T-helper 1 cell treated with Interleukin-12 subunit alpha and Interleukin-12 subunit beta and Interleukin-4 antibody, amounts not matched to agents 30 μg/mL and 1 μg/mL, for 36 hours (primary cell): ENCODE results near the gene TIMD4.
"Not testable (repeated sequence)": the region's sequence is repeated elsewhere in the genome, so short reads cannot be mapped to it uniquely, and the experiment has no call there.

Experiments used
- H3K27ac Mint-ChIP-seq: one replicate; pipeline ENCODE4 v1.8.0; 2021; ENCODE audit warnings: mild to moderate bottlenecking, mixed read lengths
- H3K27me3 Mint-ChIP-seq: one replicate; pipeline ENCODE4 v1.8.0; 2021; ENCODE audit warnings: low read depth, mixed read lengths
- H3K36me3 Mint-ChIP-seq: one replicate; pipeline ENCODE4 v1.8.0; 2021; ENCODE audit warnings: low read depth, mixed read lengths
- H3K4me1 Mint-ChIP-seq: one replicate; pipeline ENCODE4 v1.8.0; 2021; ENCODE audit warnings: low read depth, mixed read lengths
- H3K4me3 Mint-ChIP-seq: one replicate; pipeline ENCODE4 v1.8.0; 2021; ENCODE audit warnings: mild to moderate bottlenecking, moderate library complexity, mixed read lengths
- H3K9me3 Mint-ChIP-seq: one replicate; pipeline ENCODE4 v1.8.0; 2021; ENCODE audit warnings: mixed read lengths

TIMD4 gene

DNA sequence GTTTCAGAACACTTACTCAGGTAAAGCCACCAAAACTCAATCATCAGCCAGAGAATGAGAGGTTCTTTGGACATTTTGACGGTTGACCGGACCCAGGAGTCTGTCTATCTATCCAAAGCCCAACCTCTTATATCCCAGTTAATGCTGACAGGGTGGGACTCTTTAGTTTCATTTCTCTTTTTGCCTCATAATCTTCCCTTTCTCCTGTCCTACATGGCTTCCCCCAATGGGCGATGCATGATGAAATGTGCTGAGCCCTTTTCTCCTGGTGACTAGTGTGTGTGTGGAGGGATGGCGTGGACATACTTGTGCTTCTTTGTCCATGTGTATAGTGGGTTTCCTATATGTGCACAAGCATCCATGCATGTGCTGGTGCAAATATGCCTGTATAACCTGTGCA is at the start of gene TIMD4:
TIMD4 (minus strand) TSS at position 102 of the 400 bp plus-strand sequence; CDS start at position 74, 28 bp downstream.
- H3K9me3 Mint-ChIP-seq, result peaks cover 6% of the 10 kb centered on the region
- H3K36me3 Mint-ChIP-seq, result peaks cover 14% of the 10 kb centered on the region
- no peaks in the 10 kb centered on the region for H3K27me3 Mint-ChIP-seq
- H3K27ac Mint-ChIP-seq, result no peak within 1 kb of the TSS
- peaks cover 10% of the 10 kb centered on the region for H3K4me1 Mint-ChIP-seq
- no peak within 1 kb of the TSS for H3K4me3 Mint-ChIP-seq

GRCh38 chr5:157006262-157006661 is 43.2 kb upstream of the TIMD4 start:
- H3K4me1 Mint-ChIP-seq, result peaks cover 20% of the 10 kb centered on the region
- no peak overlapping the region for H3K27ac Mint-ChIP-seq
- H3K4me3 Mint-ChIP-seq, result no peak overlapping the region
- H3K27me3 Mint-ChIP-seq, result no peaks in the 10 kb centered on the region
- peaks cover 46% of the 10 kb centered on the region for H3K9me3 Mint-ChIP-seq
- peaks cover 32% of the 10 kb centered on the region for H3K36me3 Mint-ChIP-seq

DNA sequence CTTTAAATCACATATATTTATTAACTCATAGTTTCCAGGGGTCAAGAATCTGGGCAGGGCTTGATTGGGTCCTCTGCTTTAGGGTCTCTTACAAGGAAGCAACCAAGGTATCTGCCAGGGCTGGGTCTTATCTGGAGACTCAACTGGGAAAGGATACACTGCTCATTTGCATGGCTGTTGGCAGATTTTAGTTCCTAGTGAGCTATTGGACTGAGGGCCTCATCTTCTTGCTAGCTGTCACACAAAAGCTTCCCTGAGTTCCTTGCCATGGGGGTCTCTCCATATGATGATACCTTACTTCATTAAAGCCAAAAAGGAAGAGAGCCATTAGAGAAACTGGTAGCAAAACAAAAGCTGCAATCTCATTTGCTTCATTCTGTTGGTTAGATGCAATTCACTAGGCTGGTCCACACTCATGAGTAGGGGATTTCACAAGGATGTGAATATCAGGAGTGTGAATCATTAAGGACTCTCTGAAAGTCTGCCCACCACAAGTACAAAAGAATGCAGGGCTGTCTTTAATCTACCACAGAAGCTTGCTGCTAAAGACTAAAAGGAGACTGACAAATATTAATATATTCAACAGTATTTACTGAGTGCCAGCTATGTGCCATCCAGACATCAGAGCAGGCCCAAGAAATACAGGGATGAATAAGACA is 42.0 kb upstream of the TIMD4 start:
- H3K27ac Mint-ChIP-seq, result peak overlapping the region; percentile 38
- H3K9me3 Mint-ChIP-seq, result peaks cover 52% of the 10 kb centered on the region

GRCh38 chr5:156991714-156992113 is 28.7 kb upstream of the TIMD4 start:
- no peaks in the 10 kb centered on the region for H3K27me3 Mint-ChIP-seq
- peak overlapping the region; percentile 11 for H3K27ac Mint-ChIP-seq
- no peak overlapping the region for H3K4me3 Mint-ChIP-seq
- H3K9me3 Mint-ChIP-seq, result peaks cover 27% of the 10 kb centered on the region
- peaks cover 17% of the 10 kb centered on the region for H3K36me3 Mint-ChIP-seq
- H3K4me1 Mint-ChIP-seq, result peaks cover 5% of the 10 kb centered on the region

More for the DNA sequence above, 42.0 kb upstream of the TIMD4 start:
- peaks cover 20% of the 10 kb centered on the region for H3K4me1 Mint-ChIP-seq
- no peaks in the 10 kb centered on the region for H3K27me3 Mint-ChIP-seq
- no peak overlapping the region for H3K4me3 Mint-ChIP-seq
- peaks cover 39% of the 10 kb centered on the region for H3K36me3 Mint-ChIP-seq

DNA sequence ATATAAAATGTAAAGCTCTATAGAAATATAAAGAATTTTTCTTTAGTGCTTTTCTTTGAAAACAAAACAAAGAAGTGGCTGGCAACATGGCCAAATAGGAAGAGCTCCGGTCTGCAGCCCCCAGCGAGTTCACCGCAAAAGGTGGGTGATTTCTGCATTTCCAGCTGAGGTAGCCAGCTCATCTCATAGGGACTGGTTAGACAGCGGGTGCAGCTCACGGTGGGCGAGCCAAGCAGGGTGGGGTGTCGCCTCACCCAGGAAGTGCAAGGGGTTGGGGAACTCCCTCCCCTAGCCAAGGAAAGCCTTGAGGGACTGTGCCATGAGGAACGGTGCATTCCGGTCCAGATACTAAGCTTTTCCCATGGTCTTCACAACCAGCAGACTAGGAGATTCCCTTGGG is 21.0 kb upstream of the TIMD4 start:
- H3K27ac Mint-ChIP-seq, result no peak overlapping the region
- H3K27me3 Mint-ChIP-seq, result no peaks in the 10 kb centered on the region
- peaks cover 25% of the 10 kb centered on the region for H3K9me3 Mint-ChIP-seq
- peaks cover 23% of the 10 kb centered on the region for H3K36me3 Mint-ChIP-seq
- H3K4me1 Mint-ChIP-seq, result peaks cover 5% of the 10 kb centered on the region
- no peak overlapping the region for H3K4me3 Mint-ChIP-seq

- peaks cover 21% of the 10 kb centered on the region for H3K36me3 Mint-ChIP-seq
- H3K9me3 Mint-ChIP-seq, result peaks cover 7% of the 10 kb centered on the region
- H3K4me3 Mint-ChIP-seq, result no peak overlapping the region
These were observed 18.5 kb upstream of the TIMD4 start for GRCh38 chr5:156981481-156981880.

DNA sequence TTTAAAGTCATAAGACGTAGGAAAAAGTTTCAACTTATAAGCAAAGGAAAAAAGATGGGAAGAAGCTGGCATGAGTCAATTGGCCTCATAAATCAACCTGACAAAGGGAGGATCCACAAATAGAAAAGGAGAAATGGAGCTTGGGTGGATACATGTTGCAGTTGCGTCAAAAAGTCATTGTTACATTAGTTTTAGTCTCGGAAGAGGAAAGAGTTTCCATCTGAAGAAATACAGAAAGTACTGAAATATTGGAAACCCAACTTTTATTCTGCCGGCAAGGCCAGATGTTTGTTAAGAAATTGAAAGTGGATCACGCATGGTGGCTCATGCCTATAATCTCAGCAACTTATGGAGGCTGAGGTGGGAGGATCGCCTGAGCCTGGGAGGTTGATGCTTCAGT is 11.3 kb upstream of the TIMD4 start:
- Mint-ChIP-seq H3K9me3 (peaks cover 14% of the 10 kb centered on the region), H3K36me3 (peaks cover 25% of the 10 kb centered on the region), H3K4me3 (no peak overlapping the region), H3K27me3 (no peaks in the 10 kb centered on the region), H3K4me1 (peaks cover 13% of the 10 kb centered on the region), H3K27ac (no peak overlapping the region)

More at GRCh38 chr5:156981481-156981880, 18.5 kb upstream of the TIMD4 start:
- Mint-ChIP-seq H3K27ac (no peak overlapping the region), H3K4me1 (peaks cover 7% of the 10 kb centered on the region), H3K27me3 (no peaks in the 10 kb centered on the region)

DNA sequence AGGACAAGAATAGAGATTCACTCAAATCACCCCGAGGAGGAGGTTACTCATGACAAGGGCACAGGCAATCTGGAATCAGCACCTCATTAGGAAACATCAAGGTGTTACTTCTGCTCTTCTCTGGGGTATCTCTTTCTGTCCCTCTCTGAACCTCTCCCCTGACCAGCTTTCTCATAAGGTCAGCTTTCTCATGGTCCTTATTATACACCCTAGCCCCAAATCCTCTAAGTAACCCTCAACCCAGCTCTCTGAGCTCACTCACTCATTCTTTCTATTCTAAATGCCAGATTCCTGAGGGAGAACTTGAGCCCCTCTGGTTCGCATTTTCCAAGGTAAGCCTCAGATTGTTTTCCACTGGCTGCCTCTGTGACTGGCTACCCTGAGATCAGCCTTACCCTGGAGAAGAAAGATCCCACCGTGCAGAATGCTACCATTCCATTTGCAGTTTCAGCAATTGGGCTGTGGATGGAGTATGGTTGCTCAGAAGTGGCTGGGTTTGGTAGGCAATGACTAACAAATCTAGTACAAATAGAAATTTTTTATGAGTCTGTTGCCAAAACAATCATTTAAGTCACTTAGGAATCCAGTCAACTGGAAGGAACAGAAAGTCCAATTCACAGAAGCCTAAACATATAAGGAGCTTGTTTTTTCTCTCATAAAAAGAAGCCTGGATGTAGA is 9.0 kb upstream of the TIMD4 start:
- Mint-ChIP-seq H3K4me3 (no peak overlapping the region), H3K27me3 (no peaks in the 10 kb centered on the region), H3K4me1 (peaks cover 8% of the 10 kb centered on the region), H3K36me3 (peaks cover 16% of the 10 kb centered on the region), H3K27ac (no peak overlapping the region), H3K9me3 (peaks cover 14% of the 10 kb centered on the region)

GRCh38 chr5:156971415-156971814 is 8.4 kb upstream of the TIMD4 start:
- no peak overlapping the region for H3K27ac Mint-ChIP-seq
- H3K4me1 Mint-ChIP-seq, result peaks cover 6% of the 10 kb centered on the region

GRCh38 chr5:156967386-156967785 is 4.4 kb upstream of the TIMD4 start:
- H3K27me3 Mint-ChIP-seq, H3K9me3 Mint-ChIP-seq, H3K27ac Mint-ChIP-seq, H3K4me3 Mint-ChIP-seq: not testable (repeated sequence)
- Mint-ChIP-seq H3K36me3 (peaks cover 14% of the 10 kb centered on the region), H3K4me1 (peaks cover 13% of the 10 kb centered on the region)

More at GRCh38 chr5:156971415-156971814, 8.4 kb upstream of the TIMD4 start:
- H3K27me3 Mint-ChIP-seq, result no peaks in the 10 kb centered on the region
- no peak overlapping the region for H3K4me3 Mint-ChIP-seq
- H3K36me3 Mint-ChIP-seq, result peaks cover 14% of the 10 kb centered on the region
- H3K9me3 Mint-ChIP-seq, result peaks cover 14% of the 10 kb centered on the region

GRCh38 chr5:156956321-156956720 is 6.7 kb downstream of the TIMD4 start:
- Mint-ChIP-seq H3K4me1 (peaks cover 16% of the 10 kb centered on the region), H3K27ac (no peak overlapping the region), H3K9me3 (peaks cover 5% of the 10 kb centered on the region), H3K4me3 (no peak overlapping the region), H3K36me3 (peaks cover 23% of the 10 kb centered on the region), H3K27me3 (no peaks in the 10 kb centered on the region)

GRCh38 chr5:156951359-156951758 is 11.7 kb downstream of the TIMD4 start:
- Mint-ChIP-seq H3K4me1 (peaks cover 30% of the 10 kb centered on the region), H3K27me3 (no peaks in the 10 kb centered on the region), H3K9me3 (peaks cover 15% of the 10 kb centered on the region), H3K4me3 (no peak overlapping the region), H3K36me3 (peaks cover 40% of the 10 kb centered on the region), H3K27ac (no peak overlapping the region)

- Mint-ChIP-seq H3K4me1 (peaks cover 28% of the 10 kb centered on the region), H3K36me3 (peaks cover 40% of the 10 kb centered on the region), H3K9me3 (peaks cover 17% of the 10 kb centered on the region), H3K27me3 (no peaks in the 10 kb centered on the region), H3K4me3 (no peak overlapping the region), H3K27ac (no peak overlapping the region)
These were observed 12.3 kb downstream of the TIMD4 start for GRCh38 chr5:156950716-156951115.

GRCh38 chr5:156949424-156949823 is 13.6 kb downstream of the TIMD4 start:
- peaks cover 32% of the 10 kb centered on the region for H3K4me1 Mint-ChIP-seq
- no peaks in the 10 kb centered on the region for H3K27me3 Mint-ChIP-seq
- peak overlapping the region; percentile 58 for H3K27ac Mint-ChIP-seq
- H3K36me3 Mint-ChIP-seq, result peaks cover 44% of the 10 kb centered on the region
- H3K9me3 Mint-ChIP-seq, result peaks cover 23% of the 10 kb centered on the region
- H3K4me3 Mint-ChIP-seq, result no peak overlapping the region

GRCh38 chr5:156947925-156948324 is 15.1 kb downstream of the TIMD4 start:
- Mint-ChIP-seq H3K9me3 (peaks cover 23% of the 10 kb centered on the region), H3K27ac (peak overlapping the region; percentile 73), H3K36me3 (peaks cover 44% of the 10 kb centered on the region), H3K4me1 (peaks cover 35% of the 10 kb centered on the region), H3K4me3 (peak overlapping the region; percentile 45), H3K27me3 (no peaks in the 10 kb centered on the region)
